NK-92 treated with Interleukin-12 subunit alpha and Interleukin-12 subunit beta, amount 100 ng/mL, for 24 hours (cell line): ENCODE results near the gene DNAH7.

Source experiments
- DNase-seq: peaks from one replicate; lab custom pipeline; 2025; lab: John Stamatoyannopoulos, UW

DNAH7 gene

GRCh38 chr2:196077821-196078220 is 9.2 kb upstream of the DNAH7 start:
- DNase-seq: no peak

- DNase-seq: no peak
Measured at GRCh38 chr2:196076778-196077568, 8.3 kb upstream of the DNAH7 start.

GRCh38 chr2:196075196-196075595 is 6.6 kb upstream of the DNAH7 start:
- DNase-seq: no peak

GRCh38 chr2:196074631-196075030 is 6.0 kb upstream of the DNAH7 start:
- DNase-seq: no peak

- DNase-seq: no peak
Measured at GRCh38 chr2:196073521-196073920, 4.9 kb upstream of the DNAH7 start.

- no peak for DNase-seq
Measured at GRCh38 chr2:196067088-196067382, 1.6 kb downstream of the DNAH7 start.

GRCh38 chr2:196066291-196067087 is 2.1 kb downstream of the DNAH7 start:
- no peak for DNase-seq

- DNase-seq: no peak
Measured at GRCh38 chr2:196063773-196064172, 4.9 kb downstream of the DNAH7 start.

GRCh38 chr2:196059491-196059960 is 9.1 kb downstream of the DNAH7 start:
- DNase-seq: no peak

GRCh38 chr2:196054631-196055030 is 14.0 kb downstream of the DNAH7 start:
- no peak for DNase-seq

- no peak for DNase-seq
Measured at GRCh38 chr2:196046123-196046917, 22.3 kb downstream of the DNAH7 start.

GRCh38 chr2:196041786-196042185 is 26.9 kb downstream of the DNAH7 start:
- no peak for DNase-seq

- no peak for DNase-seq
Measured at GRCh38 chr2:196040218-196040617, 28.4 kb downstream of the DNAH7 start.

GRCh38 chr2:196036442-196036841 is 32.2 kb downstream of the DNAH7 start:
- DNase-seq: no peak

- DNase-seq: no peak
Measured at GRCh38 chr2:196018037-196018436, 50.6 kb downstream of the DNAH7 start.

GRCh38 chr2:196012314-196012713 is 56.3 kb downstream of the DNAH7 start:
- no peak for DNase-seq

GRCh38 chr2:196000551-196000950 is 68.1 kb downstream of the DNAH7 start:
- DNase-seq: no peak

- DNase-seq: no peak
Measured at GRCh38 chr2:195998070-195998469, 70.6 kb downstream of the DNAH7 start.

GRCh38 chr2:195995499-195995898 is 73.1 kb downstream of the DNAH7 start:
- DNase-seq: no peak

- DNase-seq: no peak
Measured at GRCh38 chr2:195993623-195994022, 75.0 kb downstream of the DNAH7 start.

GRCh38 chr2:195985741-195986140 is 82.9 kb downstream of the DNAH7 start:
- no peak for DNase-seq

- DNase-seq: no peak
Measured at GRCh38 chr2:195984923-195985726, 83.5 kb downstream of the DNAH7 start.
